ENCODE data around the gene CHIT1.
"Not testable (repeated sequence)": the region's sequence is repeated elsewhere in the genome, so short reads cannot be mapped to it uniquely, and the experiment has no call there.

GRCh38 chr1:203254782-203255181, 25.3 kb upstream of the CHIT1 start:
- TF ChIP-seq, protein P1, sequence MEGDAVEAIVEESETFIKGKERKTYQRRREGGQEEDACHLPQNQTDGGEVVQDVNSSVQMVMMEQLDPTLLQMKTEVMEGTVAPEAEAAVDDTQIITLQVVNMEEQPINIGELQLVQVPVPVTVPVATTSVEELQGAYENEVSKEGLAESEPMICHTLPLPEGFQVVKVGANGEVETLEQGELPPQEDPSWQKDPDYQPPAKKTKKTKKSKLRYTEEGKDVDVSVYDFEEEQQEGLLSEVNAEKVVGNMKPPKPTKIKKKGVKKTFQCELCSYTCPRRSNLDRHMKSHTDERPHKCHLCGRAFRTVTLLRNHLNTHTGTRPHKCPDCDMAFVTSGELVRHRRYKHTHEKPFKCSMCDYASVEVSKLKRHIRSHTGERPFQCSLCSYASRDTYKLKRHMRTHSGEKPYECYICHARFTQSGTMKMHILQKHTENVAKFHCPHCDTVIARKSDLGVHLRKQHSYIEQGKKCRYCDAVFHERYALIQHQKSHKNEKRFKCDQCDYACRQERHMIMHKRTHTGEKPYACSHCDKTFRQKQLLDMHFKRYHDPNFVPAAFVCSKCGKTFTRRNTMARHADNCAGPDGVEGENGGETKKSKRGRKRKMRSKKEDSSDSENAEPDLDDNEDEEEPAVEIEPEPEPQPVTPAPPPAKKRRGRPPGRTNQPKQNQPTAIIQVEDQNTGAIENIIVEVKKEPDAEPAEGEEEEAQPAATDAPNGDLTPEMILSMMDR (IDR thresholded peaks at IDR 0.05; ENCODE audit: low read length), result not testable (repeated sequence)
- TF ChIP-seq EZH2 (optimal IDR thresholded peaks at IDR 0.05; ENCODE audit: low read depth, low read length); EZH2phosphoT487 (IDR thresholded peaks at IDR 0.05; ENCODE audit: low read length): not testable (repeated sequence)

Data from MM.1S (cell line).